Neural progenitor cell (in vitro differentiated cells): ENCODE data around the gene ST8SIA4. TPM values are rescaled to one million over a fixed set of nuclear protein-coding genes. Genes with fewer than 3 reads are reported as not detected.

Experiments
- DNase-seq: peaks from one replicate; pipeline ENCODE4 v3.0.0-alpha.2; 2016; ENCODE audit warnings: low spot score
- H2AFZ ChIP-seq: fragments of 200-600 bp; sonication (generic); replicated peaks from 2 replicates; pipeline ENCODE4 v1.6.1; 2016; ENCODE audit warnings: antibody characterized with exemption
- H3F3A ChIP-seq: fragments of 200-600 bp; sonication (generic); 2 replicates; pipeline ENCODE4 v1.6.1; 2016; ENCODE audit warnings: antibody characterized with exemption, low read depth
- H3K27ac ChIP-seq: fragments of 200-600 bp; sonication (generic); 2 replicates; pipeline ENCODE4 v1.5.1; 2016; ENCODE audit warnings: mild to moderate bottlenecking
- H3K27me3 ChIP-seq: fragments of 200-600 bp; sonication (generic); 2 replicates; pipeline ENCODE4 v1.6.1; 2016; ENCODE audit warnings: mild to moderate bottlenecking, moderate library complexity
- H3K36me3 ChIP-seq: fragments of 200-600 bp; sonication (generic); 2 replicates; pipeline ENCODE4 v1.5.1; 2016
- H3K4me1 ChIP-seq: fragments of 200-600 bp; sonication (generic); 2 replicates; pipeline ENCODE4 v1.6.1; 2016; ENCODE audit warnings: mixed run types
- H3K4me2 ChIP-seq: fragments of 200-600 bp; sonication (generic); 2 replicates; pipeline ENCODE4 v1.6.1; 2016
- H3K4me3 ChIP-seq: fragments of 200-600 bp; sonication (generic); 2 replicates; pipeline ENCODE4 v1.5.1; 2016
- H3K79me2 ChIP-seq: fragments of 200-600 bp; sonication (generic); 2 replicates; pipeline ENCODE4 v1.6.1; 2016; ENCODE audit warnings: low read depth
- H3K9ac ChIP-seq: fragments of 200-600 bp; sonication (generic); 2 replicates; pipeline ENCODE4 v1.6.1; 2016
- H3K9me3 ChIP-seq: fragments of 200-600 bp; sonication (generic); 2 replicates; pipeline ENCODE4 v1.5.1; 2016; ENCODE audit warnings: low read depth
- H4K20me1 ChIP-seq: fragments of 200-600 bp; sonication (generic); 2 replicates; pipeline ENCODE4 v1.6.1; 2016; ENCODE audit warnings: low read depth
- H3K27ac Mint-ChIP-seq: 3 replicates; pipeline ENCODE4 v1.8.0; 2021; ENCODE audit warnings: mixed read lengths
- H3K27me3 Mint-ChIP-seq: 2 replicates; pipeline ENCODE4 v1.8.0; 2022; ENCODE audit warnings: low read depth, mild to moderate bottlenecking, inconsistent platforms, moderate library complexity, mixed read lengths; ENCODE audit not compliant: insufficient read depth
- H3K36me3 Mint-ChIP-seq: 3 replicates; pipeline ENCODE4 v1.8.0; 2021; ENCODE audit warnings: mixed read lengths
- H3K4me1 Mint-ChIP-seq: 3 replicates; pipeline ENCODE4 v1.8.0; 2021; ENCODE audit warnings: mixed read lengths
- H3K4me3 Mint-ChIP-seq: 3 replicates; pipeline ENCODE4 v1.8.0; 2021; ENCODE audit warnings: mild to moderate bottlenecking, moderate library complexity, mixed read lengths
- H3K9me3 Mint-ChIP-seq: 3 replicates; pipeline ENCODE4 v1.8.0; 2020; ENCODE audit warnings: mixed read lengths
- EZH2 ChIP-seq: fragments of 200-600 bp; sonication (generic); IDR thresholded peaks from 2 replicates; pipeline ENCODE4 v1.6.1; 2017; ENCODE audit warnings: antibody characterized with exemption, mild to moderate bottlenecking, moderate library complexity
- EZH2phosphoT487 ChIP-seq: fragments of 200-600 bp; sonication (generic); IDR thresholded peaks from 2 replicates; pipeline ENCODE4 v1.6.1; 2017; ENCODE audit warnings: antibody characterized with exemption
- total RNA-seq: library from RNA; depleted of rRNA; stranded (reverse); fragments of >200 nt; gene quantifications from 2 replicates; pipeline ENCODE4 v1.2.3, GENCODE V29; 2015; ENCODE audit warnings: low replicate concordance
- TF ChIP-seq, protein P1 (sequence below): fragments of 200-600 bp; sonication (generic); IDR thresholded peaks from 2 replicates; pipeline ENCODE4 v1.5.1; 2017; ENCODE audit warnings: antibody characterized with exemption, mild to moderate bottlenecking

Gene ST8SIA4
- total RNA-seq, 1 donor from 2014 or later: 0.84 TPM

DNA sequence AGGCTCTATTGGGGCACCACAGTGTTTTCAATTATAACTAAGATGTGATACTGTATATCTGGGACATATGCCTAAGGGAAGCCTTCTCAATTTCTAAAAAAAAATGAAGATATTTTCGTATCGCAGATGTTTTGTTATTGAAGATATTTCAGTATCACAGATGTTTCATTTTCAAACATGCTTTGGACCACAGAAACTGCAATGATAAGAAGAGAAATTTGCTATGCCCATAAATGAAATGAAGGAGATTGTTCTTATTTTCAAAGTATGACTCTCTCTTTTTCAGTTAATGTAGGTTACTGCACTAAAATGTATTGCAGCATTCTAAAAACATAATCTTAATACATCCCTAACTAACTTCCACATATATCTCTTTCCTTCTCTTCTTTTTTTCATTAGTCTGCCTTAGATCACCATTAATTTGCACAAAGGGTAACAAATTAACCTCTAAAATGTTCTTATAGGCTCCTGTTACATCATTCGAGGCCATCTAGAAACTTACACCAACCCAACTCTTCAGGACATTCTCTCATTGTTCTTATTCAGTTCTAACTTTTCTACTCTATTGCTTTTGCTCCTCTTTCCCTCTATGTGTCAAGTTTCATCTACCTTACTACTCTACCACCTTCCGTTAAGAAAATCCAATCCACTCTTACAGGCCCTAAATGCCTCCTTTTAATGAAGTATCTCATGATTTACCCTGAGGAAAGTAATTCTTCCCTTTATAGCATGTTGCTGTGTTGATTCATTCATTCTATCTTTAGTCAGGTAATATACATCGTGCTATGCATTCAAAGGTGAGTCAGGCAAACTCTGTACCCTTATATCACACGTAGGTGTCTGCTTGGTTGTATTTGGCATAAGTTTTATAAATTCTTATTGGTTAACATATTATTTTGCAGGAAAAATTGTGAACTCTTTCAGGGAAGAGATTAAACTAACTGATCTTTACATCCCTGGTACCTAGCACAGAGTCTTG is 70.5 kb downstream of the ST8SIA4 start:
- Histone ChIP-seq H3K4me2 (no peak overlapping the region), H3K9me3 (no peaks in the 10 kb centered on the region), H3K27ac (no peak overlapping the region), H3K27me3 (no peaks in the 10 kb centered on the region), H3K4me1 (no peaks in the 10 kb centered on the region), H3K9ac (no peak overlapping the region), H2AFZ (no peak overlapping the region), H3K79me2 (no peaks in the 10 kb centered on the region), H3K4me3 (no peak overlapping the region), H3K36me3 (no peaks in the 10 kb centered on the region), H3F3A (no peaks in the 10 kb centered on the region), H4K20me1 (no peaks in the 10 kb centered on the region)
- Mint-ChIP-seq H3K4me1 (peaks cover 18% of the 10 kb centered on the region), H3K4me3 (no peak overlapping the region), H3K9me3 (no peaks in the 10 kb centered on the region), H3K36me3 (peaks cover 22% of the 10 kb centered on the region), H3K27ac (no peak overlapping the region), H3K27me3 (no peaks in the 10 kb centered on the region)
- TF ChIP-seq EZH2phosphoT487: no peak
- TF ChIP-seq EZH2: no peak
- TF ChIP-seq, protein P1, sequence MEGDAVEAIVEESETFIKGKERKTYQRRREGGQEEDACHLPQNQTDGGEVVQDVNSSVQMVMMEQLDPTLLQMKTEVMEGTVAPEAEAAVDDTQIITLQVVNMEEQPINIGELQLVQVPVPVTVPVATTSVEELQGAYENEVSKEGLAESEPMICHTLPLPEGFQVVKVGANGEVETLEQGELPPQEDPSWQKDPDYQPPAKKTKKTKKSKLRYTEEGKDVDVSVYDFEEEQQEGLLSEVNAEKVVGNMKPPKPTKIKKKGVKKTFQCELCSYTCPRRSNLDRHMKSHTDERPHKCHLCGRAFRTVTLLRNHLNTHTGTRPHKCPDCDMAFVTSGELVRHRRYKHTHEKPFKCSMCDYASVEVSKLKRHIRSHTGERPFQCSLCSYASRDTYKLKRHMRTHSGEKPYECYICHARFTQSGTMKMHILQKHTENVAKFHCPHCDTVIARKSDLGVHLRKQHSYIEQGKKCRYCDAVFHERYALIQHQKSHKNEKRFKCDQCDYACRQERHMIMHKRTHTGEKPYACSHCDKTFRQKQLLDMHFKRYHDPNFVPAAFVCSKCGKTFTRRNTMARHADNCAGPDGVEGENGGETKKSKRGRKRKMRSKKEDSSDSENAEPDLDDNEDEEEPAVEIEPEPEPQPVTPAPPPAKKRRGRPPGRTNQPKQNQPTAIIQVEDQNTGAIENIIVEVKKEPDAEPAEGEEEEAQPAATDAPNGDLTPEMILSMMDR: no peak
- no peak for DNase-seq

DNA sequence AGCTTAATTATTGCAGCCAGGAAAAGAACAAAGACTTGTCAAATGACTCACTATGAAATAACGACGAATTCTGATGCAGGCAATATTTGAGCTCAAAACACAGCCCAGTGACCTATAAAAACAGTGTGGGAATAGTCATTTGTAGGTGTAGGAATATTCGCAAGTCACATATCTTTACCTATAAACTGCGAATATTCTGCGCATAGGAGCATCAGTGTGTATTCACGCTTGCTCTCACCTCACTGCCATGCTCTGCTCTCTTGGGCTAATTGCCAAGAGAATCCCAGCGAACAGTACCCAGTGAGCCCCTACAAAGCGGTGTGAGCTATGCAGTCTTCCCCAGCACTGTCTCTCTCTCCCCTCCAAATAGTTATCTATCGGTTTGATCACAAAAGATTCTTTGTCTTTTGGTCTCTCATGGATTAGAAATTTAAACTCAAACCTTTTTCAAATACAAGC is 74.2 kb downstream of the ST8SIA4 start:
- Histone ChIP-seq H3K27me3 (no peaks in the 10 kb centered on the region), H3K79me2 (no peaks in the 10 kb centered on the region), H3K4me2 (no peak overlapping the region), H3K4me1 (no peaks in the 10 kb centered on the region), H3K27ac (no peak overlapping the region), H3K9ac (no peak overlapping the region), H3K9me3 (no peaks in the 10 kb centered on the region), H4K20me1 (no peaks in the 10 kb centered on the region), H2AFZ (no peak overlapping the region), H3F3A (no peaks in the 10 kb centered on the region), H3K4me3 (no peak overlapping the region), H3K36me3 (no peaks in the 10 kb centered on the region)
- Mint-ChIP-seq H3K9me3 (no peaks in the 10 kb centered on the region), H3K4me1 (peaks cover 30% of the 10 kb centered on the region), H3K4me3 (no peak overlapping the region), H3K27ac (no peak overlapping the region), H3K27me3 (no peaks in the 10 kb centered on the region), H3K36me3 (peaks cover 7% of the 10 kb centered on the region)
- no peak for DNase-seq
- TF ChIP-seq EZH2phosphoT487 (no peak), EZH2 (no peak)
- TF ChIP-seq, protein P1: no peak

DNA sequence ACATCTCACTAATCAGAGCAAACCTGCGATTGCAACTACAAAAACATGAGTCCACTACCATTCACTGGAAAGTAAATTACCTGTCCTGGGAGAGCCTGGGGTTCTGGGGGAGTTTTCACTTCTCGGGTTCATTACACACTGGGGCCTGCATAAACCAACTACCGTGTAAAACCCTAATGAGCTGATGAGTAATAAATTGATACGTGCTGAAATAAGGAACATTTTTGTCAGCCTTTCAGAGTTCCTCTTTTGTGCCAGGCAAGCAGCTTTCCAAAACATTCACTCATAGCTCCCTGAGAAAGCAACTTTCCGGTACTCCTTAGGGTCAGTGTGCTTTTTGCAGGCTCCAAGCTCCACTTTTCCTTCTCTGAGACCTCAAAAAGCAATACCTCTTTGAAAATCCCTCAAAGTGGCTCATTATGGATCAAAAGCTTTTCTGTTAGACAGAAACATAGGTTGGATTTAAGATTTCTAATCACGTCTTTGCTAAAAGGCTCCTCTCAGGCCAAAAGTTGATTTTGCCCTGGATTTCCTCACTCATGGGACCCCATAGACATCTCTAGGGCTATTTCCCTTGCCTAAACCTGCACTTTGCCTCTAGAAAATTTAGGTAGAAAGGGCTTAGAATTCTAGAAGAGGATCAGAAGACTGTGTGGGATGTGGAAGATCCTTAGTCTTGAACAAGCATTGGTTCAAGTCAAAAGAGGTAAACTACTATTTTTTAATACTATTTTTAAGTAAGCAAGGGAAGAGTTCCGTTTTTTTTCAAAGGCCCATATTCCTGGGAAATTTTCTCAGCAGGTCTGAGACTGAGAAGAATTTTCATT is 74.8 kb downstream of the ST8SIA4 start:
- Histone ChIP-seq H3K36me3 (no peaks in the 10 kb centered on the region), H3F3A (no peaks in the 10 kb centered on the region), H2AFZ (peak overlapping the region; percentile 75), H3K4me1 (no peaks in the 10 kb centered on the region), H3K4me3 (no peak overlapping the region), H3K27ac (no peak overlapping the region), H3K4me2 (no peak overlapping the region), H3K9ac (no peak overlapping the region), H3K9me3 (no peaks in the 10 kb centered on the region), H3K79me2 (no peaks in the 10 kb centered on the region), H3K27me3 (no peaks in the 10 kb centered on the region), H4K20me1 (no peaks in the 10 kb centered on the region)
- H3K27ac Mint-ChIP-seq: peak overlapping the region; percentile 94
- no peaks in the 10 kb centered on the region for H3K9me3 Mint-ChIP-seq
- no peak for DNase-seq
- H3K27me3 Mint-ChIP-seq: no peaks in the 10 kb centered on the region
- TF ChIP-seq, protein P1: no peak
- TF ChIP-seq EZH2 (no peak), EZH2phosphoT487 (no peak)
- no peak overlapping the region for H3K4me3 Mint-ChIP-seq
- H3K4me1 Mint-ChIP-seq: peaks cover 30% of the 10 kb centered on the region
- H3K36me3 Mint-ChIP-seq: peaks cover 11% of the 10 kb centered on the region
